NCI-H2081 treated with DMSO at 0.1 percent for 48 hours (cell line): ENCODE measurements around the gene NDUFS7.

Source experiments
- DNase-seq: peaks from one replicate; lab custom pipeline; 2025; lab: John Stamatoyannopoulos, UW

NDUFS7 gene

GRCh38 chr19:1383312-1384084, at the start of gene NDUFS7:
NDUFS7 (plus strand) TSS chr19:1383907; CDS start chr19:1383927, 20 bp downstream.
- DNase-seq, result peak; percentile 25

- no peak for DNase-seq
Measured at GRCh38 chr19:1336079-1336684, 47.5 kb upstream of the NDUFS7 start.

- no peak for DNase-seq
Measured at GRCh38 chr19:1340681-1341469, 42.8 kb upstream of the NDUFS7 start.

DNA sequence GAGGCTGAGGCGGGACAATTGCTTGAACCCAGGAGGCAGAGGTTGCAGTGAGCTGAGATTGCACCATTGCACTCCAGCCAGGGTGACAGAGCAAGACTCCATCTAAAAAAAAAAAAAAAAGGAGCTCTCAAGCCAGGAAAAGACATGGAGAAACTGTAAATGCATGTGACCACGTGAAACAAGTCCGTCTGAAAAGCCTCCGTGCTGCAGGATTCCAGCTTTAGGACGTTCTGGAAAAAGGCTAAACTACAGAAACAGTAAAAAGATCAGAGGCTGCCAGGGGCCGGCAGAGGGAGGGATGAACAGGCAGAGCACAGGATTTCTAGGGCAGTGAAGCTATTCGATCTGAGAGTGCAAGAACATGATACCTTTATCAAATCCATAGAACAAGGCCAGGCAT, 40.7 kb upstream of the NDUFS7 start:
- no peak for DNase-seq

DNA sequence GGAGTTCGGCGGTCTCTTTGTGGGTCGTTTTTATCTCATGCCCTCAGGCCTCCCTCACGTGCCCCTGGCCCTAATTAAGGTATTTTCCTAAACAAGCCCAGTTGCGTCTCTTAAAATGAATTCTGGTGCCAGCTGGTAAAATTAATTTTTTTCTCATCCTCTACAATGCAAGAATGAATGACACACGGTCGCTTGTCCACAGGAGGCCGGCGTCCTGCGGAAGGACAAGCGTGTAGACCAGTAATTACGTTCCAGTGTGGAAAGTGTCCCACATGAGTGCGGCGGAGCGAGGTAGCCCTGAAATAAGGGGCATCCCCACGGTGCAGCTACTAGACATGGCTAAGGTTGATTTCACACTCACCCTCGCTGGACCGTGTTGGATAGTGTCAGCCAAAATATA, 34.5 kb upstream of the NDUFS7 start:
- no peak for DNase-seq

DNA sequence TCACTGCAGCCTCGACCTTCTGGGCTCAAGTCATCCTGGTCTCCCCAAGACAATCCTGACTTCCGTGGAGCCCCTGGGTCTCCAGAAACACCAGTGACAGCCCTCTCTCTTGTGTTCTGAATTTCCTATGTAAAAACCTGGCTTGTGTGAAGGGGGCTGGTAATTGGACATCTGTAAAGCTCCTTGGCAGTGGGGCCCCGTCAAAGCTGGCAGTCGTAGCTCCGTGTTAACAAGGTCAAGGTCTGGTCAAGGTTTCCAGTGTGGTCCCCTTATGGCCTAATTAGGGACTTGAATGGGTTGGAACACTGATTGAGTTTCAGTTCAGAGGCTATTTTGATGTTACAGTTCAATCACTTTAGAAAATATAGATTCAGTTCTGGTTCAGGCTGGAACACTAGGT, 32.8 kb upstream of the NDUFS7 start:
- DNase-seq, result no peak

GRCh38 chr19:1351381-1351851, 32.3 kb upstream of the NDUFS7 start:
- no peak for DNase-seq

DNA sequence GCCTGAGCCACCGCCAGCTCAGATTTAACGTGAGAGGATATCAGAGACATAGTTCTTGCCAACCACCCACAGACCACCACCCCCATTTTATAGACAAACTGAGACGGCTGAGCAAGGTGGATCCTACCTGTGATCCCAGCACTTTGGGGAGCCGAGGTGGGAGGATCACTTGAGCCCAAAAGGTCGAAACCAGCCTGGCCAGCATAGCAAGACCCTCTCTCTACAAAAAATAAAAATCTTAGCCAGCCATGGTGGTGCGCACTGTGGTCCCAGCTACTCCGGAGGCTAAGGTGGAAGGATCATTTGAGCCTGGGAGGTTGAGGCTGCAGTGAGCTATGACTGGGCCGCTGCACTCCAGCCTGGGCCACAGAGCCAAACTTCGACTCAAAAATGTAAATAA, 30.6 kb upstream of the NDUFS7 start:
- DNase-seq, result no peak

DNA sequence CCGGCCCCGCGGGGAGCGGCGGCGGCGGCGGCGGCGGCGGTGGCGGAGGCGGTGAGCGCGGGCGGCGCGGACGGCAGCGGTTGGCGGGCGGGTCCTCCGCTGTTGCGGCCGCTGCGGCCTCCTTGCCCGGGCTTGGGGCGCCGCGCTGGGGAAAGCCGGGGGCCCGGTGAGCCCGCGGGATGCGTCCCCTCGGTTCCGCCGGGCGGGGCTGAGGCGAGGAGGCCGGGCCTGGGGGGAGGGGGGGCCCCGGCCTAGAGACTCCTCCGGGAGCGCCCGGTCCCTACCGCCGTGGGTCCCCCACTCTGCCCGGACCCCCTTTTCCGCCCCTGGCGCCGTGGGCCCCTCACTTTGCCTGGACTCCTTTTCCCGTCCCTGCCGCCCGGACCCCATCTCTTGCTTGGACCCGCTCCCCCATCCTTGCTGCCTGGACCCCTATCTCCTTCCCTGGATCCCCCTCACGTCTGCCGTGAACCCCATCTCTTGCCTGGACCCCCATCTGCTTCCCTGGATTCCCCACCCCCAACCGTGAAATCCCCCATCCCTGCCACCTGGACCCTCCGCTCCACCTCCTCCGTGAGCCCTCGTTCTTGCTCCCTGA, 28.6 kb upstream of the NDUFS7 start:
- DNase-seq, result no peak

DNA sequence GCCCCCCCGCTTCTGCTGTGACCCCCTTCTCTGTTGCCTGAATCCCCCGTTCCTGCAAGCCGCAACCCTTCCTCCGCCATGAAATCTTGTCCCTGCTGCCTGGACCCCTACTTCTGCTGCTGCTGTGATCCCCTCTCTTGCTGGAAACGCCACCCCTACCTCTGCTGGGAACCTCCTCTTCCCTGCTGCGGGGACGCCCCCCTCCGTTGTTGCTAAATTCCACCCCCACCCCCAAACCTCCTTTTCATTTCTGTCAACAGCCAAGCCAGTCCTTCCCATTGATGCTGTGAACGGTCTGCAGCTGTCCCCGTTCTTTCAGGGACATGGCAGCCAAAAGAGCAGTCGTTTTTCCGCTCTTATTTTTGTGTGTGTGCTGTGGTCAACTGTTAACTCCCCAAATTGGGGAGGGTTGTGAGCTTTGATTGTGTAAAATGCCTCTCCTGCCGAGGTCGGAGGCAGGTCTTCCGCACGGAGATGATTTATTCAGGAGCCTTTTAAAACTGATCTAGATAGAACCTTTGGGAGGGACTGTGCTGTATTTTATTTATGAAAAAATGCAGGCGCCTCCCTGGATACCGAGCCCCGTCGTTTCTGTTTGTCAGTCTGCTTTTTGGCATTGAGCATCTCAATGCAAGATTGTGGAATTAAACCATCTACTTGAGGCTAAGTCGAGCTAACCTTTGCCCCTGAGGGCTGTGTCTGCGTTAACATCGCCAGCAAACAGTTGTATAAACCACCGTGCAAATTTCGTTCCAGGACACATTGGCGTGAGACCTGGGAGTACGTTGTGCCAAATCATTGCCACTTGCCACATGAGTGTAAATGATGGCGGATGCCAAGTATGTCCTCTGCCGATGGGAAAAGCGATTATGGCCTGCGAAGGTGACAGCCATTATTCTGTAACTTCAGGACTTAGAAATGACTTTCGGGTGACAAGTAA, 27.9 kb upstream of the NDUFS7 start:
- no peak for DNase-seq

- DNase-seq, result no peak
Measured at GRCh38 chr19:1356508-1356865, 27.2 kb upstream of the NDUFS7 start.

- no peak for DNase-seq
Measured at GRCh38 chr19:1357531-1358109, 26.1 kb upstream of the NDUFS7 start.

DNA sequence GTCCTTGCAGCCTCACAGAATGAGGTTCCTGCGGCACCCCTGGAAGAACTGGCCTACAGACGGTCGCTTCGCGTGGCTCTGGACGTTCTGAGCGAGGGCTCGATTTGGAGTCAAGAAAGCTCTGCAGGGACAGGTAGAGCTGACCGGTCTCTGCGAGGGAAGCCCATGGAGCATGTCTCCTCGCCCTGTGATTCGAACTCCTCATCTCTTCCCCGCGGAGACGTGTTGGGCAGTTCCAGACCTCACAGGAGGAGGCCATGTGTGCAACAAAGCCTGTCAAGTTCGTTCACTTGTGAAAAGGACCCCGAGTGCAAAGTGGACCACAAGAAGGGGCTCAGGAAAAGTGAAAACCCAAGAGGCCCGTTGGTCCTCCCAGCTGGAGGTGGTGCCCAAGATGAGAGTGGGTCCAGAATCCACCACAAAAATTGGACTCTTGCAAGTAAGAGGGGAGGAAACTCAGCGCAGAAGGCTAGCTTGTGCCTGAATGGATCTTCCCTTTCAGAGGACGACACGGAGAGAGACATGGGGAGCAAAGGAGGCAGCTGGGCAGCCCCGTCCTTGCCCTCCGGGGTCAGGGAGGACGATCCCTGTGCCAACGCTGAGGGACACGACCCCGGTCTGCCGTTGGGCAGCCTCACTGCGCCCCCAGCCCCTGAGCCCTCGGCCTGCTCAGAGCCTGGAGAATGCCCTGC, 23.4 kb upstream of the NDUFS7 start:
- DNase-seq, result no peak

DNA sequence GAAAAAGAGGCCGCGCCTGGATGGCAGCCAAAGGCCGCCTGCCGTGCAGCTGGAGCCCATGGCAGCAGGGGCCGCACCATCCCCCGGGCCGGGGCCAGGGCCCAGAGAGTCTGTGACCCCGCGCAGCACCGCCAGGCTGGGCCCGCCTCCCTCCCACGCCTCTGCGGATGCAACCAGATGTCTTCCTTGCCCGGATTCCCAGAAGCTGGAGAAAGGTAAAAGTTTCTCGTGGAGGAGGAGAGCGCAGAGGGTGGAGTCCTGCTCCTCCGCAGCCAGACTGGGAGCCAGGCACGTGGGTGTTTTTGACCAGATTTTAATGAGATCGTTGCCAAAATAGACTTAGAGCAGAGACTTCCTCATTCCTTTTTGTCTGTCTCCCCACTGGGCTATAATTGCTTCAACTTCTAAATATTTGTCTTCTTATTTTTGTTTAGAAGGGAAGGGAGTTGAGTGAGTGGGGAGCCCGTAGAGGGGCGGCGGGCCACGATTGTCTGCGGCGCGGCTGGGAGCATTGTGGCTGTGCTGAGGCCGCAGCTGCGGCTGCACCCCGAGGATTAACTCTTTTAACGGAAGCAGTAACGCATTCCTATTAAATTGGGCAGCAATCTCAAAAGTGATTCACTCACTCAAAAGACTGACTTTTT, 22.8 kb upstream of the NDUFS7 start:
- no peak for DNase-seq

DNA sequence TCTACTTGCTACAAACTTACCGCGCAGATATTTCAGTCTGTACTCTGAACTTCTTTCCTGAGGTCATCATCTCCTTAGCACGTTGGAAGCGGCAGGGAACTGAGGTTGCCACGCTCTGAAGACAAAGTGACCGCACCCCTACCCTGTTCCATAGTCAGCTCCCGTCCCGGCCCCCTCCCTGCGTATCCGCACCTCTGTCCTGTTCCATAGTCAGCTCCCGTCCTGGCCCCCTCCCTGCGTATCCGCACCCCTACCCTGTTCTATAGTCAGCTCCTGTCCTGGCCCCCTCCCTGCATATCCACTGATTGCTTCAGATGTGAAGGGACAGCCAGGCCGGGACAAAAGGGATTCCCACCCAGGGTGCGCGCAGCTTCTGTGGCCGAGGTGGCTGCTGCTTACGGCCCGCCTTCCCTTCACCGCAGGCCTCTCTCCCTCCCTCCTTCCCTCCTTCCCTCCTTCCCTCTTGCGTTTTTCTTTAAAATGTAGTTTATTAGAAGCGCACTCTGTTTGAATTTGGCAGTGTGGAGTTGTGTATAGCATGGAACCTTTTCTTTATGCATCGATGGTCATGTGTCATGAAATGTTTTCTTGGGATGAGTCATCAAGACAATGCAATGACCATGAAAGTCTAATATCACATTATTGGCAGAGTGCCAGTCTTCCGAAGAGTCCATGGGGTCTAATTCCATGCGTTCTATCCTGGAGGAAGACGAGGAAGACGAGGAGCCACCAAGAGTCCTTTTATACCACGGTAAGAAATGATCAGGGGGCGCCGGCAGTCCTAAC, 21.9 kb upstream of the NDUFS7 start:
- DNase-seq, result no peak

- DNase-seq, result no peak
Measured at GRCh38 chr19:1362387-1363257, 21.1 kb upstream of the NDUFS7 start.

DNA sequence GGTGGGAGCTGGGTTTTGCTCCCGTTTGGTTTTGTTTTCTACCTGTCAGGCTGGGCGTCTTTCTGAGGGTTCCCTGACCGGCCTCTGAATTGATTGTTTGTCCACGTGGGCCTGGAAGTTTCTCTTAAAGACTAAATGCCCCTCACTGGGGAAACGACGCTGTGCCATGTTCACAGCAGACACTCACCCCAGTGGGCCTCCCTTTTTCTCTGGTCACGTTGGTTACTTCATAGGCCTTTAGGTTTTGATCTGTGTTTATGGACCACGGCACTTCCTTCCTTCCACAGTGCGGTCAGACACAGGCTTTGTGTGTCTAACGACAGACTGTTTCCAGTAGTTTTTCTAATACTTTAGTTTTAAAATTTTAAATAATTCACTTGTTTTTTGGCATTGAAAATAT, 20.1 kb upstream of the NDUFS7 start:
- DNase-seq, result no peak

DNA sequence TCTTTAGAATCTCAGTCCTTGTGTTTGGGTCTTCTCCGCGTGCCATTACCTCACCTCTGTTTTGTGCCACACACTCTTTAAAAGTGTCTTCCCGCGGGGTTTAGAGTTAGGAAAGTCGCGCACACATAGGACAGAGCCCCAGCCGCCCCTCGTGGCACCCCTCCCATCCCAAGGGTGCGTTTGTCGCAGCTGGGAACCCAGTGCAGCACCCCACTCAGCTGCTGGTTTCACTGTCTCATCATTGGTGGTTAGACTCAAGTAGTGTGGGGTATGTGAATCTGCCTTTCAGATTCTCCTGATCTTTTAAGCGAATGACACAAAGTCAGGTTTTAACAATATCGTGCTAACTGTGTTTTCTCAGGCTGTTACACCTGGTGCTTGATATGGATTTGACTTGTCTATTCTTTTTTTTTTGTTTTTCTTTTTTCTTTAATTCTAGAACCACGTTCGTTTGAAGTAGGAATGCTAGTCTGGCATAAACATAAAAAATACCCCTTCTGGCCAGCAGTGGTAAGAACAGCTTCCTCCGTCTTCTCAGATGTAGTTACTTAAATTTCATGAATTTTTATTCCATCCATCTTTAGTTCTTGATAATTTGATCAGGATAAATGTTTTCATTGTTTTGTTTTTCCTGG, 19.5 kb upstream of the NDUFS7 start:
- DNase-seq, result no peak
